ENCODE results near the gene NETO1.

DNA sequence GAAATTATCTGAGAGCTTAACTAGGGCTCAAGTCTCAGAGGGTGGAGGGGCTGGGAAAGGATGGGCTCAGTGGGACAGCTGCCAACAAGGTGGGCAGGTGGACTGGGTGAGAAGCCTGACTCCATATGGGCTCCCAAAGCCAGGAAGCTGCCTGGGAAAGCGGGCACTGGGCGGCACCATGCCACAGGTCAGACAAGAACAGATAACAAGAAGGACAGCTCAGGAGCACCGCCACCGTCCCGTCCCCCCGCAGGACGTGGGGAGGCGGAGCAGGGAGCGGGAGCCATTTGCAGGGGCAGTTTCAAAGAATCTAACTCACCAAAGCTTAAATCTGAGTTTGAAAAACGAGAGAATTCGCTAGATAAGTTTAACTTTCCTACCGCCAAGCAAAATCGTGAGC is 45.6 kb downstream of the NETO1 start:
- TF ChIP-seq, protein P1, sequence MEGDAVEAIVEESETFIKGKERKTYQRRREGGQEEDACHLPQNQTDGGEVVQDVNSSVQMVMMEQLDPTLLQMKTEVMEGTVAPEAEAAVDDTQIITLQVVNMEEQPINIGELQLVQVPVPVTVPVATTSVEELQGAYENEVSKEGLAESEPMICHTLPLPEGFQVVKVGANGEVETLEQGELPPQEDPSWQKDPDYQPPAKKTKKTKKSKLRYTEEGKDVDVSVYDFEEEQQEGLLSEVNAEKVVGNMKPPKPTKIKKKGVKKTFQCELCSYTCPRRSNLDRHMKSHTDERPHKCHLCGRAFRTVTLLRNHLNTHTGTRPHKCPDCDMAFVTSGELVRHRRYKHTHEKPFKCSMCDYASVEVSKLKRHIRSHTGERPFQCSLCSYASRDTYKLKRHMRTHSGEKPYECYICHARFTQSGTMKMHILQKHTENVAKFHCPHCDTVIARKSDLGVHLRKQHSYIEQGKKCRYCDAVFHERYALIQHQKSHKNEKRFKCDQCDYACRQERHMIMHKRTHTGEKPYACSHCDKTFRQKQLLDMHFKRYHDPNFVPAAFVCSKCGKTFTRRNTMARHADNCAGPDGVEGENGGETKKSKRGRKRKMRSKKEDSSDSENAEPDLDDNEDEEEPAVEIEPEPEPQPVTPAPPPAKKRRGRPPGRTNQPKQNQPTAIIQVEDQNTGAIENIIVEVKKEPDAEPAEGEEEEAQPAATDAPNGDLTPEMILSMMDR (conservative IDR thresholded peaks at IDR 0.05; ENCODE audit: low read length) = no peak
- no peak for TF ChIP-seq EZH2phosphoT487 (IDR thresholded peaks at IDR 0.05; ENCODE audit: borderline replicate concordance)

Measured in Loucy (cell line).